Measurements from ENCODE around the gene PCDHA1. TPM values are rescaled to one million over a fixed set of nuclear protein-coding genes. Genes with fewer than 3 reads are reported as not detected.

PCDHA1 gene
- total RNA-seq, 4 donors from 2014 or later = not detected

- Histone ChIP-seq H3K4me3 (no peak overlapping the region), H3K27me3 (peaks cover 25% of the 10 kb centered on the region), H3K36me3 (no peaks in the 10 kb centered on the region), H3K9me3 (no peaks in the 10 kb centered on the region), H3K27ac (no peak overlapping the region), H3K4me1 (peaks cover 0 to 23% (median 3%) of the 10 kb centered on the region in 3 donors)
- no peak for ATAC-seq
- WGBS, 2 donors (ENCODE audit: low coverage in 1 of 2) = 10 to 14% methylated on average over 4 of the region's 4 CpGs
- TF ChIP-seq POLR2A (IDR thresholded peaks at IDR 0.05) = no peak
- no peak for TF ChIP-seq POLR2AphosphoS5 (IDR thresholded peaks at IDR 0.05)
- TF ChIP-seq CTCF (IDR thresholded peaks at IDR 0.05) = no peak
- TF ChIP-seq EP300 (IDR thresholded peaks at IDR 0.05) = no peak
Observed at GRCh38 chr5:141041427-141041785, 255.5 kb downstream of the PCDHA1 start.

- WGBS, 2 donors (ENCODE audit: low coverage in 1 of 2) = 18 to 27% methylated on average over 1 of the region's 1 CpG
- Histone ChIP-seq H3K4me3 (no peak overlapping the region), H3K36me3 (no peaks in the 10 kb centered on the region), H3K9me3 (no peaks in the 10 kb centered on the region), H3K4me1 (peaks cover 0 to 23% (median 3%) of the 10 kb centered on the region in 3 donors), H3K27ac (no peak overlapping the region), H3K27me3 (peaks cover 35% of the 10 kb centered on the region)
- TF ChIP-seq EP300 (IDR thresholded peaks at IDR 0.05) = no peak
- no peak for ATAC-seq
Observed at GRCh38 chr5:141042555-141042954, 256.6 kb downstream of the PCDHA1 start.

GRCh38 chr5:141050622-141051520, 264.9 kb downstream of the PCDHA1 start, which contains the start of gene PCDHB1:
Gene PCDHB1 (plus strand): TSS chr5:141051374. CDS start chr5:141051471, 97 bp downstream.
- H3K27me3 ChIP-seq = peaks cover 68% of the 10 kb centered on the region
- TF ChIP-seq POLR2A (IDR thresholded peaks at IDR 0.05) (no peak), EP300 (IDR thresholded peaks at IDR 0.05) (no peak), CTCF (IDR thresholded peaks at IDR 0.05) (no peak), POLR2AphosphoS5 (IDR thresholded peaks at IDR 0.05) (no peak)
- no peak within 1 kb of the TSS for H3K27ac ChIP-seq
- peak within 1 kb of the TSS; percentile 40 to 58 for H3K4me3 ChIP-seq
- ATAC-seq = no peak
- 6 to 11% methylated on average over 5 to 19 of the region's 20 CpGs for WGBS, 2 donors (ENCODE audit: low coverage in 1 of 2)
- peaks cover 0 to 16% (median 0%) of the 10 kb centered on the region in 3 donors for H3K4me1 ChIP-seq
- H3K9me3 ChIP-seq = no peaks in the 10 kb centered on the region
- H3K36me3 ChIP-seq = no peaks in the 10 kb centered on the region

- Histone ChIP-seq H3K9me3 (no peaks in the 10 kb centered on the region), H3K4me3 (peak overlapping the region; percentile 40 to 58), H3K4me1 (peaks cover 0 to 16% (median 0%) of the 10 kb centered on the region in 3 donors), H3K27ac (no peak overlapping the region), H3K27me3 (peaks cover 62% of the 10 kb centered on the region), H3K36me3 (no peaks in the 10 kb centered on the region)
- TF ChIP-seq EP300 (IDR thresholded peaks at IDR 0.05) (no peak), POLR2AphosphoS5 (IDR thresholded peaks at IDR 0.05) (no peak), CTCF (IDR thresholded peaks at IDR 0.05) (no peak), POLR2A (IDR thresholded peaks at IDR 0.05) (no peak)
- no peak for ATAC-seq
- 3 to 50% methylated on average over 1 to 15 of the region's 19 CpGs for WGBS, 2 donors (ENCODE audit: low coverage in 1 of 2)
Observed at GRCh38 chr5:141051521-141051866, 265.6 kb downstream of the PCDHA1 start.

Small RNA genes lying within 50 kb of the gene (small RNA-seq; reads per million reads assigned to genes)
- gene AC010223.1 = 0 reads per million in 4 donors

Other genes with a start within 250 kb of the PCDHA1 start
- gene EIF4EBP3, start 238.5 kb upstream of the PCDHA1 start, total RNA-seq = 10 to 100 TPM in 2 of 4 donors, 1 to 10 TPM in 2; 1.8 to 21.5 (median 11.2) TPM
- gene SRA1, start 228.7 kb upstream of the PCDHA1 start, total RNA-seq = 10 to 100 TPM; 17.5 to 29.4 (median 23.2) TPM
- gene APBB3, start 221.5 kb upstream of the PCDHA1 start, total RNA-seq = 10 to 100 TPM in 3 of 4 donors, 1 to 10 TPM in 1; 9.7 to 25.1 (median 17.5) TPM
- gene SLC35A4, start 221.3 kb upstream of the PCDHA1 start, total RNA-seq = 10 to 100 TPM; 24.5 to 52.0 (median 32.7) TPM
- gene CD14, start 153.0 kb upstream of the PCDHA1 start, total RNA-seq = 10 to 100 TPM; 20.4 to 84.5 (median 37.9) TPM
- gene TMCO6, start 146.7 kb upstream of the PCDHA1 start, total RNA-seq = 10 to 100 TPM; 10.9 to 72.1 (median 26.7) TPM
- gene NDUFA2, start 138.5 kb upstream of the PCDHA1 start, total RNA-seq = 10 to 100 TPM; 38.6 to 61.5 (median 46.1) TPM
- gene IK, start 138.3 kb upstream of the PCDHA1 start, total RNA-seq = 100 to 1,000 TPM; 130 to 168 (median 131) TPM
- gene WDR55, start 121.2 kb upstream of the PCDHA1 start, total RNA-seq = 10 to 100 TPM; 15.6 to 25.1 (median 16.9) TPM
- gene DND1, start 112.6 kb upstream of the PCDHA1 start, total RNA-seq = under 1 TPM in 3 of 4 donors, not detected in 1; 0.19 to 0.67 (median 0.62) TPM
- gene HARS1, start 94.8 kb upstream of the PCDHA1 start, total RNA-seq = 10 to 100 TPM; 65.9 to 67.9 (median 67.1) TPM
- gene HARS2, start 94.7 kb upstream of the PCDHA1 start, total RNA-seq = 10 to 100 TPM; 16.0 to 41.6 (median 25.5) TPM
- 10 to 100 TPM; 35.8 to 47.2 (median 45.0) TPM for gene ZMAT2, start 85.7 kb upstream of the PCDHA1 start, total RNA-seq
- under 1 TPM in 2 of 4 donors, not detected in 2; 0.19 to 0.27 TPM for gene PCDHA2, start 8.7 kb downstream of the PCDHA1 start, total RNA-seq
- gene PCDHA3, start 14.9 kb downstream of the PCDHA1 start, total RNA-seq = 1 to 10 TPM in 1 of 4 donors, under 1 TPM in 3; 0.32 to 1.4 (median 0.70) TPM
- under 1 TPM in 3 of 4 donors, not detected in 1; 0.13 to 0.96 (median 0.31) TPM for gene PCDHA4, start 20.9 kb downstream of the PCDHA1 start, total RNA-seq
- under 1 TPM in 3 of 4 donors, not detected in 1; 0.27 to 0.31 (median 0.27) TPM for gene PCDHA5, start 35.5 kb downstream of the PCDHA1 start, total RNA-seq
- 1 to 10 TPM in 1 of 4 donors, under 1 TPM in 3; 0.31 to 1.4 (median 0.73) TPM for gene PCDHA6, start 41.8 kb downstream of the PCDHA1 start, total RNA-seq
- under 1 TPM in 3 of 4 donors, not detected in 1; 0.27 to 0.47 (median 0.35) TPM for gene PCDHA7, start 48.1 kb downstream of the PCDHA1 start, total RNA-seq
- under 1 TPM in 1 of 4 donors, not detected in 3; 0.15 TPM for gene PCDHA8, start 55.0 kb downstream of the PCDHA1 start, total RNA-seq
- under 1 TPM in 3 of 4 donors, not detected in 1; 0.13 to 0.47 (median 0.23) TPM for gene PCDHA9, start 62.2 kb downstream of the PCDHA1 start, total RNA-seq
- 1 to 10 TPM in 3 of 4 donors, under 1 TPM in 1; 0.94 to 2.5 (median 1.4) TPM for gene PCDHA10, start 69.8 kb downstream of the PCDHA1 start, total RNA-seq
- gene PCDHA11, start 82.8 kb downstream of the PCDHA1 start, total RNA-seq = 1 to 10 TPM in 1 of 4 donors, under 1 TPM in 3; 0.13 to 1.9 (median 0.89) TPM
- gene PCDHA12, start 89.2 kb downstream of the PCDHA1 start, total RNA-seq = 1 to 10 TPM in 3 of 4 donors, under 1 TPM in 1; 0.54 to 4.7 (median 1.5) TPM
- gene PCDHA13, start 96.0 kb downstream of the PCDHA1 start, total RNA-seq = 1 to 10 TPM in 2 of 4 donors, under 1 TPM in 2; 0.22 to 2.5 (median 0.79) TPM
- gene PCDHAC1, start 140.2 kb downstream of the PCDHA1 start, total RNA-seq = 1 to 10 TPM in 2 of 4 donors, under 1 TPM in 2; 0.47 to 6.6 (median 1.4) TPM
- gene PCDHAC2, start 180.3 kb downstream of the PCDHA1 start, total RNA-seq = 10 to 100 TPM in 3 of 4 donors, 1 to 10 TPM in 1; 1.6 to 25.9 (median 13.9) TPM